GM18520 (cell line): Measurements from ENCODE around the gene MYLIP.
"Not testable (repeated sequence)": the region's sequence is repeated elsewhere in the genome, so short reads cannot be mapped to it uniquely, and the experiment has no call there.

Experiments
- ATAC-seq: cut with Tn5 transposase; IDR thresholded peaks from one replicate; pipeline ENCODE4 v1.9.1; 2021; ENCODE audit not compliant: unreplicated experiment

The MYLIP gene

DNA sequence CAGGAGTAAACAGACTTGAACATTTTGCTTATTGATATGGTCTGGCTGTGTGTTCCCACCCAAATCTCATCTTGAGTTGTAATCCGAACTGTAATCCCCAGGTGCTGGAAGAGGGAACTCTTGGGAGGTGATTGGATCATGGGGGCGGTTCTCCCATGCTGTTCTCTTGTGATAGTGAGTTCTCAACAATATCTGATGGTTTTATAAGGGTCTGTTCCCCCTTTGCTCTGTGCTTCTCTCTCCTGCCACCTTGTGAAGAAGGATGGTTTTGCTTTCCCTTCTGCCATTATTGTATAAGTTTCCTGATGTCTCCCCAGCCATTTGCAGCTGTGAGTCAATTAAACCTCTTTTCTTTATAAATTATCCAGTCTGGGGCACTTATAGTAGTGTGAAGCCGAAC is 40.0 kb downstream of the MYLIP start:
- no peak for ATAC-seq

DNA sequence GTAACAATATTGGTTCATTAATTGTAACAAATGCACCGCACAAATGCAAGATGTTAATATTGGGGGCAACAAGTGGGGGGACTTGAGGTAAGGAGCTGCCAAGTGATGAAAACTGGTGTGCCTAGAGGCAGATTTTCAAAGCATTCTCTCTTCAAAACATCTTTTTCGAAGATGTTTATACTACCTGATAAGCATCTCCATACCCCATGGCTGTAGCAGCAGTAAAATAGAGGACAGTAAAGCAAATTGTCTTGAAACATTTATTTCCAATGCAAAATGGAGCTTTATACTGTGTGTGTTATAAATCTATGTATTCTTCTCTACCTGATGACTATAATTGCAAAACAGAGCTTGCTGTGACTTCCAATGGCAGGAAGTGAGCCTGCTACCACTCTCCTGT is 42.5 kb downstream of the MYLIP start:
- ATAC-seq = no peak

GRCh38 chr6:16173167-16173940 is 44.5 kb downstream of the MYLIP start:
- ATAC-seq = no peak

- no peak for ATAC-seq
These were observed 45.7 kb downstream of the MYLIP start for GRCh38 chr6:16174416-16175078.

DNA sequence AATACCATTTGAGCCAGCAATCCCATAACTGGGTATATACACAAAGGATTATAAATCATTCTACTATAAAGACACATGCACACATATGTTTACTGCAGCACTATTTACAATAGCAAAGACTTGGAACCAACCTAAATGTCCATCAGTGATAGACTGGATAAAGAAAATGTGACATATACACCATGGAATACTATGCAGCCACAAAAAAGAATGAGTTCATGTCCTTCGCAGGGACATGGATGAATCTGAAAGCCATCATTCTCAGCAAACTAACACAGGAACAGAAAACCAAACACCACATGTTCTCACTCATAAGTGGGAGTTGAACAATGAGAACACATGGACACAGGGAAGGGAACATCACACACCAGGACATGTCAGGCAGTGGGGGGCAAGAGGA is 47.7 kb downstream of the MYLIP start:
- not testable (repeated sequence) for ATAC-seq

GRCh38 chr6:16177881-16178280 is 49.0 kb downstream of the MYLIP start:
- ATAC-seq = no peak

GRCh38 chr6:16178351-16178750 is 49.5 kb downstream of the MYLIP start:
- no peak for ATAC-seq

GRCh38 chr6:16179063-16179462 is 50.2 kb downstream of the MYLIP start:
- ATAC-seq = no peak

- ATAC-seq = no peak
These were observed 51.1 kb downstream of the MYLIP start for GRCh38 chr6:16179970-16180431.

DNA sequence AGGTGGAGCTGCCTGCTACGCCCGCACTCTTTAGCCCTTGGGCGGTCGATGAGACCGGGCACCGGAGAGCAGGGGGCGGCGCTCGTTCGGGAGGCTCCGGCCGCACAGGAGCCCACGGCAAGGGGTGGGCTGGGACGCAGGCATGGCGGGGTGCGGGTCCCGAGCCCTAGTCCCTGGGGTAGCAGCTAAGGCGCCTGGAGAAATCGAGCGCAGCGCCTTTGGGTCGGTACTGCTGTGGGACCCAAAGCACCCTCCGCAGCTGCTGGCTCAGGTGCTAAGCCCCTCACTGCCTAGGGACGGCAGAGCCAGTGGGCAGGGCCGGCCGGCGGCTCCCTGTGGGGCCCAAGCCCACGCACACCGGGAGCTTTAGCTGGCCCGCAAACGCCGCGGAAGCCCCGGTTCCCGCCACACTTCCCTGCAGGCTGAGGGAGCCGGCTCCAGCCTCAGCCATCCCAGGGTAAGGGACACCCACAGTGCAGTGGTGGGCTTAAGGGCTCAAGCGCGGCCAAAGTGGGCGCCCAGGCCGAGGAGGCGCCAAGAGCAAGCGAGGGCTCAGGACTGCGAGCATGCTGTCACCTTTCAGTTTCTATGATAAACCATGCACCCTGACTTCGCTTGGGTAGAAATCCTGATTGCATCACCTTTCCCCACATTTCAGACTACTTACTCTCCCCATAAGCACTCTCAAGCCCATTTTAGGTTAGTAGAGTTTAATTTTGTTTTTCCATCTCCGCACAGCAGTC is 52.0 kb downstream of the MYLIP start:
- no peak for ATAC-seq

GRCh38 chr6:16181439-16182297 is 52.8 kb downstream of the MYLIP start:
- ATAC-seq = no peak

DNA sequence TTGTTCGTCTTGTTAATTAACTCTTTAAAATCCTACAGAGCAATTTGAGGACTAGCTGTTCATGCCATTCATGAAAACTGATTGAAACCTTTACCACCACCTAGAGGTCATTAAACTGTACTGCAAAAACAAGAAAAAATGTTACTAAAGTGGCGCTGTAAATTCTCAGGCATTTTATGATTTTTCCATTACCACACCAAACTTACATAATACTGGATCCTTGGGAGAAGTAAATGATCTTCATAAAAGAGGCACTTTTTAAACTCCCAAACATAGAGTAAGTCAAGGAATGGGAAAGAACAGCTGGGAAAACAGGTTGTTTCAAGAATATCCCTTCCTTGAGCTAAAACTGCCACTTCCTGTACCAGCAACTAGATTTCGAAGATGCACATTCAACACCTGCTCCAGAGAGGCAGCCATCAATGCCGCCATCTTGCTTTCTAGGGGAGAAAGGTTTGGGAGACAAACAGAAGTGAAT is 54.3 kb downstream of the MYLIP start:
- ATAC-seq = no peak

DNA sequence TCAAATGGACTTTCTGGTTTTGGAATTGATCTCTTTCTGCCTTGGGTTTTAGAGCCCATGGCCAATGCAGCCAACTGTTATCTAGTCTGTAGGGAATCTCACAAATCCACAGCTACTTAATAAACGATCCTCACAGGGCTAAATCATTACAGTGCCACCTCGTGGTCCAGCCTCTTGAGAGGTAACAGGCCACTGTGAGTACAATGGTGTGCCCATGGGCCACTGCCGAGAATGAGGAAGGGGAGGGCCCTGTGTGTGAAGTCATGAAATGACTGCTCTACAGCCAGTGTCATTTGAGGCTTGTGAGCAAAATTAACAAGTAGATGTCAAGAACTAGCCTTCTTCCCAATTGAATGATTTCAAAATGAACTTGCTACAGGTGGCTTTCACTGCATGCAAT is 55.2 kb downstream of the MYLIP start:
- peak; percentile 37 for ATAC-seq

DNA sequence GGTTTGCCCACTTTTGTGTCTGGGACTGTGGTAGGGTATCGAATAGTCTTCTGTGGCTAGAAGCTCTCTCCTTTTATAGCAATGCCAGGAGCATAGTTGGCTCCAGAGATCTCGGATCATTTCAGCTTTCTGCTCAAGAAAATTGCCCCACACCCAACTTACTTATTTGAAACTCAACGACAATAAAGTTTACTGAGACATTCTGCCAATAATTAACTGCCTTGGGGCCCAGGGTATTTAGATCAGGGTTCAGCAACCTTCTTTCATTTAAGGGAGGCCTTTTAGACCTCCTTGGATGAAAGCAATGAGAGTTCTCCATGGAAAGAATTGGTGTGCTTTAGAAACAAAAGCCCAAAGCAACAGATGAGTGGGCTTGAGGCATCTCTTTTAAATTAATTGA is 55.7 kb downstream of the MYLIP start:
- no peak for ATAC-seq

GRCh38 chr6:16187176-16187575 is 58.3 kb downstream of the MYLIP start:
- ATAC-seq = no peak

- no peak for ATAC-seq
These were observed 61.3 kb downstream of the MYLIP start for GRCh38 chr6:16190214-16190613.

- ATAC-seq = no peak
These were observed 67.5 kb downstream of the MYLIP start for GRCh38 chr6:16196260-16196983.

DNA sequence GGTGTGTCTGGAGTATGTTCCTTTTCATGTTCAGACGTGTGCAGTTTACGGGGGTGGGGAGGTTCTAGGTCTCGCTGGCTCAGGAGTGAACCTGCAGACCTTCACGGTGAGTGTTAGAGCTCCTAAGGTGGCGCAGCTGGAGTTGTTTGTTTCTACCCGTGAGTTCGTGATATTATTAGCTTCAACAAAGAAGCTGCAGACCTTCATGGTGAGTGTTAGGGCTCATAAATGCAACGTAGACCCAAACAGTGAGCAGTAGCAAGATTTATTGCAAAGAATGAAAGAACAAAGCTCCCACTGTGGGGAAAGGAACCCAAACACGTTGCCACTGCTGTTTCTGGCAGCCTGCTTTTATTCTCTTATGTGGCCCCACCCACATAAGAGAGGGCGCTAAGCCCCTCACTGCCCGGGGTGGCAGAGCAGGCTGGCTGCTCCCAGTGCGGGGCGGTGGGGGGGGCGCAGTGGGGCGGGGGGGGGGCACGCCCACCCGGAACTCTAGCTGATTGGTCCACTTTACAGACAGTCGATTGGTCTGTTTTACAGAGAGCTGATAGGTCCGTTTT is 68.2 kb downstream of the MYLIP start:
- no peak for ATAC-seq
